HL-60 (cell line): ENCODE data around the gene RGSL1.

Experiments
- DNase-seq, 2 experiments: peaks; one replicate each; pipeline ENCODE4 v3.0.0-alpha.2; 2010 to 2020; ENCODE audit warnings: low read depth in 1 of 2, low spot score in 1 of 2
- H3K27ac ChIP-seq: fragments of 250-450 bp; sonication (Bioruptor Pico); replicated peaks from 2 replicates; pipeline ENCODE4 v1.5.1; 2020; ENCODE audit warnings: mild to moderate bottlenecking, moderate library complexity
- H3K27me3 ChIP-seq: fragments of 250-450 bp; sonication (Bioruptor Pico); 2 replicates; pipeline ENCODE4 v1.5.1; 2021; ENCODE audit warnings: mild to moderate bottlenecking, moderate library complexity; ENCODE audit not compliant: insufficient read depth, poor library complexity, severe bottlenecking
- H3K4me3 ChIP-seq: replicated peaks from 2 replicates; pipeline ENCODE4 v1.5.1; 2011; ENCODE audit warnings: mild to moderate bottlenecking, control low read depth, low read length; ENCODE audit not compliant: insufficient read depth
- CTCF ChIP-seq: IDR thresholded peaks from one replicate; pipeline ENCODE4 v1.5.1; 2011; ENCODE audit warnings: low read length, control low read depth, inconsistent platforms; ENCODE audit not compliant: insufficient read depth
- GABPA ChIP-seq: IDR thresholded peaks from 2 replicates; pipeline ENCODE4 v1.6.1; 2012; ENCODE audit warnings: low read depth
- POLR2AphosphoS5 ChIP-seq: IDR thresholded peaks from 2 replicates; pipeline ENCODE4 v1.6.1; 2012; ENCODE audit warnings: low read depth
- REST ChIP-seq: IDR thresholded peaks from 2 replicates; pipeline ENCODE4 v1.6.1; 2012; ENCODE audit warnings: low read depth; ENCODE audit not compliant: insufficient replicate concordance
- SPI1 ChIP-seq: IDR thresholded peaks from 2 replicates; pipeline ENCODE4 v1.6.1; 2012; ENCODE audit warnings: low read depth, mild to moderate bottlenecking, borderline replicate concordance

Gene RGSL1

GRCh38 chr1:182569939-182570610, 120.1 kb downstream of the RGSL1 start:
- no peak overlapping the region for H3K4me3 ChIP-seq
- TF ChIP-seq SPI1 (no peak), CTCF (no peak), POLR2AphosphoS5 (no peak), GABPA (no peak), REST (no peak)
- no peak overlapping the region for H3K27ac ChIP-seq
- no peaks in the 10 kb centered on the region for H3K27me3 ChIP-seq
- DNase-seq = no peak

- Histone ChIP-seq H3K27ac (no peak overlapping the region), H3K27me3 (no peaks in the 10 kb centered on the region), H3K4me3 (no peak overlapping the region)
- TF ChIP-seq GABPA = no peak
- no peak for TF ChIP-seq SPI1
- TF ChIP-seq POLR2AphosphoS5 = no peak
- TF ChIP-seq REST = no peak
- no peak for TF ChIP-seq CTCF
- no peak for DNase-seq
Observed at GRCh38 chr1:182570611-182570970, 120.6 kb downstream of the RGSL1 start.

GRCh38 chr1:182574156-182574555, 124.2 kb downstream of the RGSL1 start:
- TF ChIP-seq SPI1 = no peak
- TF ChIP-seq CTCF = no peak
- no peak for TF ChIP-seq POLR2AphosphoS5
- TF ChIP-seq GABPA = no peak
- no peak for TF ChIP-seq REST
- no peak for DNase-seq
- no peak overlapping the region for H3K4me3 ChIP-seq
- H3K27ac ChIP-seq = no peak overlapping the region
- no peaks in the 10 kb centered on the region for H3K27me3 ChIP-seq
